Kidney (tissue), 14 donors: ENCODE data around the gene LIMK2. TPM values are rescaled to one million over a fixed set of nuclear protein-coding genes. Genes with fewer than 3 reads are reported as not detected.
A peak's percentile ranks its signal among the peaks of the same experiment; 100 is the strongest.

ENCODE experiments used
- DNase-seq, 5 donors: peaks; one replicate each; pipeline ENCODE4 v3.0.0-alpha.2; 2013 to 2020
- FAIRE-seq: peaks from 2 replicates; lab custom pipeline; 2012; peaks lifted over from hg19 to GRCh38; lab: Jason Lieb, UNC
- H3K27ac ChIP-seq, 2 donors: one replicate each; pipeline ENCODE4 v1.7.0; 2013; ENCODE audit warnings: low read depth in 2 of 2, low read length in 2 of 2, inconsistent platforms in 1 of 2
- H3K27me3 ChIP-seq: one replicate; pipeline ENCODE4 v1.7.1; 2013; ENCODE audit warnings: low read length, inconsistent platforms; ENCODE audit not compliant: control insufficient read depth, insufficient read depth
- H3K36me3 ChIP-seq, 3 donors: one replicate each; pipeline versions ENCODE4 v1.7.0 to v1.7.1; 2013; ENCODE audit warnings: low read length in 3 of 3, control low read depth in 1 of 3, inconsistent platforms in 1 of 3; ENCODE audit not compliant: insufficient read depth in 3 of 3, control insufficient read depth in 2 of 3
- H3K4me1 ChIP-seq, 3 donors: one replicate each; pipeline versions ENCODE4 v1.7.0 to v1.7.1; 2013; ENCODE audit warnings: low read length in 3 of 3, inconsistent platforms in 1 of 3, low read depth in 1 of 3; ENCODE audit not compliant: control insufficient read depth in 2 of 3, insufficient read depth in 2 of 3
- H3K4me3 ChIP-seq, 3 donors: one replicate each; pipeline versions ENCODE4 v1.7.0 to v1.8.1; 2013; ENCODE audit warnings: low read length in 3 of 3, control low read depth in 1 of 3, inconsistent platforms in 1 of 3
- H3K9ac ChIP-seq, 3 donors: one replicate each; pipeline versions ENCODE4 v1.7.0 to v1.7.1; 2013; ENCODE audit warnings: low read length in 3 of 3, control low read depth in 1 of 3, inconsistent platforms in 1 of 3
- H3K9me3 ChIP-seq, 3 donors: one replicate each; pipeline versions ENCODE4 v1.7.0 to v1.7.1; 2013; ENCODE audit warnings: low read length in 3 of 3, control low read depth in 1 of 3, inconsistent platforms in 1 of 3; ENCODE audit not compliant: control insufficient read depth in 2 of 3, insufficient read depth in 1 of 3
- intact Hi-C: fragments of 100-400 bp; cut with DNase I; formaldehyde crosslinking; loops from one replicate; pipeline ENCODE4 v1.11.1; 2022
- polyA plus RNA-seq: library from polyadenylated mRNA; stranded (reverse); fragments of 350-450 nt; fragmentation: Illumina TruSeq; extraction: RNeasy Lipid Tissue Mini Kit (QIAGEN cat#74804); gene quantifications from one replicate; pipeline ENCODE4 v1.2.3, GENCODE V29; 2014; ENCODE audit warnings: low read depth, low replicate concordance; ENCODE audit not compliant: insufficient read depth
- total RNA-seq: library from RNA; stranded (reverse); fragmentation: NEBNext Ultra II Directional; extraction: Animal tissue kit (Norgen Biotek cat#: 25700); gene quantifications from one replicate; pipeline ENCODE4 v1.2.1, GENCODE V29; 2021
- TF ChIP-seq, protein P1 (sequence below): IDR thresholded peaks from 3 replicates; pipeline ENCODE4 v1.5.1; 2012; ENCODE audit warnings: mild to moderate bottlenecking, moderate library complexity, borderline replicate concordance; ENCODE audit not compliant: insufficient read depth; ENCODE audit errors: extremely low read depth
- donor health status: control.
- donor health status: control.
- donor health status: control.
- donor health status: control.
- donor health status: control.
- donor health status: DM: yes; HTN: yes; CAD: no.
- donor health status: Normal renal cell carcinoma (clear cell type).

The LIMK2 gene
- total and polyA plus RNA-seq, 2 donors from 2014 or later, result 20.3 to 48.2 TPM

DNA sequence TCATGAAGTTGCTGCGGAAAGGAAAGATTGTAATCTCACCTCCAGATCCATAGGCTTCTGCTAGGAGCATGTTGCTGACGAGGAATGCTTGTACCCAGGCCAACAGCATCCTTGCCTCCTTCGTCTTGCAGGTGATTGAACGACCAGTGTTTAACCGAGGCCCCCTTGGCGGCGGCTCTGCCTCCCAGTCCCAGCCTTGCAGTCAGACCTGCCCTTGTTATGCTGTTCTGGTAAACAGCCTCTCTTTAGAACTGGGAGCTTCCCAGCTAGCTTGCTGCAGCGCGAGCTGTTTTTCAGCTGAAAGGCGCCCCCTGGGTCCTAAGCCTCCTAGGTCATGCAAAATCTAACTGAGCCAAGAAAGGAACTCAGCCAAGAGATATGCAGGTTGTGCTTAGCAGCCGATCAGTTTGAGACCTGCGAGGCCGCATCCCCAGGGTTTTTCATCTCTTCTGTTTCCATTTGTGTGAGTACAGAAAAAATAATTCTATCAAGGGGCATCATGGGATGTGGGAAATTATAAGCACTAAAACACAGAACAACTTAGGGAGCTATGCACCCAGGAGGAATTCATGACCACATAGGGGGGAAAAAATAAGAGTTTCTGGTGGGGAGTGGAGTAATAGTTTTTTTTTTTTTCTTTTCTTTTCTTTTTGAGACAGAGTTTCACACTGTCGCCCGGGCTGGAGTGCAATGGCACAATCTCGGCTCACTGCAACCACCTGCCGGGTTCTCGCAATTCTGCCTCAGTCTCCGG lies 80.3 kb downstream of the LIMK2 start, which contains the start of gene PIK3IP1:
Gene PIK3IP1, minus strand, starts transcription at position 253 of the 754 bp plus-strand sequence. Its CDS starts 144 bp downstream, at position 109.
- FAIRE-seq (no peak), DNase-seq (peak; percentile 82 to 94 (median 91))
- Histone ChIP-seq H3K9ac (peak within 1 kb of the TSS; percentile 77 to 94 (median 92)), H3K4me1 (peaks cover 0 to 22% (median 13%) of the 10 kb centered on the region in 3 donors), H3K27ac (peak within 1 kb of the TSS; percentile 90 to 96), H3K4me3 (peak within 1 kb of the TSS; percentile 84 to 99 (median 87)), H3K27me3 (no peaks in the 10 kb centered on the region), H3K36me3 (peaks cover 0 to 11% (median 3%) of the 10 kb centered on the region in 3 donors), H3K9me3 (no peaks in the 10 kb centered on the region)
- intact Hi-C loops, result no loop called here
- TF ChIP-seq, protein P1, sequence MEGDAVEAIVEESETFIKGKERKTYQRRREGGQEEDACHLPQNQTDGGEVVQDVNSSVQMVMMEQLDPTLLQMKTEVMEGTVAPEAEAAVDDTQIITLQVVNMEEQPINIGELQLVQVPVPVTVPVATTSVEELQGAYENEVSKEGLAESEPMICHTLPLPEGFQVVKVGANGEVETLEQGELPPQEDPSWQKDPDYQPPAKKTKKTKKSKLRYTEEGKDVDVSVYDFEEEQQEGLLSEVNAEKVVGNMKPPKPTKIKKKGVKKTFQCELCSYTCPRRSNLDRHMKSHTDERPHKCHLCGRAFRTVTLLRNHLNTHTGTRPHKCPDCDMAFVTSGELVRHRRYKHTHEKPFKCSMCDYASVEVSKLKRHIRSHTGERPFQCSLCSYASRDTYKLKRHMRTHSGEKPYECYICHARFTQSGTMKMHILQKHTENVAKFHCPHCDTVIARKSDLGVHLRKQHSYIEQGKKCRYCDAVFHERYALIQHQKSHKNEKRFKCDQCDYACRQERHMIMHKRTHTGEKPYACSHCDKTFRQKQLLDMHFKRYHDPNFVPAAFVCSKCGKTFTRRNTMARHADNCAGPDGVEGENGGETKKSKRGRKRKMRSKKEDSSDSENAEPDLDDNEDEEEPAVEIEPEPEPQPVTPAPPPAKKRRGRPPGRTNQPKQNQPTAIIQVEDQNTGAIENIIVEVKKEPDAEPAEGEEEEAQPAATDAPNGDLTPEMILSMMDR, result peak; percentile 63

DNA sequence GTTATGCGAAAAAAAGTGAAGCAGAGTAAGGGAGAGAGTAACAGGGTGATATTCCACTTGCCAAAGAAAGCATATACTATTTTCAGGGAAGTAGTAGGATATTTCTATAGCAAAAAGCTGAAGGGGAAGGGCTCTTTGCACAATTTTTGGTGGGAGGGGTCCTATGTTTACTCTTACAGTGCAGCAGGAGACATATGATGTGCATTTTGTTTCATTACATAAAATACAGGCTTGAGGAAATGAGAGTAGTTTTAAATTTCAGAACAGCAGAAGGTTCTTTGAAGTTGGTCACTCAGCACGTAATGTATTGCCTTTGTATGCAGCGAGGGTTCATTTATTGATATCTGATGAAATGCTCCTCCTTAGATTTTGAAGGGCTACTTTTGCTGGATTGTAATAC lies 83.3 kb downstream of the LIMK2 start:
- Histone ChIP-seq H3K9ac (no peak overlapping the region), H3K27ac (peak overlapping the region in 1 of 2 donors; percentile 88), H3K4me1 (peaks cover 0 to 10% (median 7%) of the 10 kb centered on the region in 3 donors), H3K4me3 (no peak overlapping the region), H3K27me3 (no peaks in the 10 kb centered on the region), H3K36me3 (no peaks in the 10 kb centered on the region), H3K9me3 (no peaks in the 10 kb centered on the region)
- TF ChIP-seq, protein P1, result no peak
- FAIRE-seq (no peak), DNase-seq (no peak)
- intact Hi-C loops, result no loop called here

DNA sequence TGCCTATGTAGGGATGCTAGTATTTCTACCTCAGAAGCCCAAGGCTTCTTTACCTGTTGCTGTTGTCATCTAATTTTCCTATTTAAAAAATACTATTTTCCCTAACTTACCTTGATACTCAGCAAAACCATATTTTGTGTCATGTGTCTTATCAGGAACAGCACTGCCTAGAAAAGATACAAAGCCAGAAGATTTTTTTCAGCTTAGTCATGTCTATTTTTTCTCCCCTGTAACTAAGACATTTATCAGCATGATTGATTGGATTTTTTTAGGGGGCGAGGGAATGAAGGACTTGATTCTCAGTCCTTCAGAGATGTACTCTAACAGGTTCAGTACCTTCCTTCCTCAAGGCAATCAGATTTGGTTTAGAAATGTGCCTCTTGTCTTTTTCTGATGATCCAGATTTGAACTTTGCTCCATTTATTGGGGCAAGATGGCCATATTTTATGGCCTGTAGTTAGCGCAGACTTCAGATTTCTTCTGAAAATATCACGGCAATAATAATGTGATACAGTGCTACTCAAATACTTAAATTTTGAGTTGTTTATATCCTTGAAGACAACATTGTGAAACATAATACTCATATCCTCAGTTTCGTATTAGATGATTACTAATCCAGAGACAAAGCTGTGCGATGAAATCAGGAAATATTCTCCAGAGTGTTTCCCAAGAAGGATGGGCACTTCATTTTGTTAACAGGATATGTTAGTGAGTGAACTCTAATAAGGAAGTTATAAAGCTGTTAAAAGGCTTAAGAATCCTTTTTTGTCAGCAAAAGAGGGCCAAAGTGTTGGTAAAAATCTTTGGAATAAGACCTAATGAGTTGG lies 83.9 kb downstream of the LIMK2 start:
- intact Hi-C loops, result no loop called here
- no peaks in the 10 kb centered on the region for H3K27me3 ChIP-seq
- DNase-seq (no peak), FAIRE-seq (no peak)
- H3K9ac ChIP-seq, result no peak overlapping the region
- H3K36me3 ChIP-seq, result no peaks in the 10 kb centered on the region
- no peaks in the 10 kb centered on the region for H3K9me3 ChIP-seq
- H3K4me1 ChIP-seq, result peaks cover 0 to 12% (median 7%) of the 10 kb centered on the region in 3 donors
- TF ChIP-seq, protein P1, result no peak
- no peak overlapping the region for H3K4me3 ChIP-seq
- peak overlapping the region; percentile 9 to 88 for H3K27ac ChIP-seq
